ENCODE results near the gene THADA. TPM values are rescaled to one million over a fixed set of nuclear protein-coding genes. Genes with fewer than 3 reads are reported as not detected.

The THADA gene
- total RNA-seq, 1 experiment from 2014 or later = 27.5 TPM

DNA sequence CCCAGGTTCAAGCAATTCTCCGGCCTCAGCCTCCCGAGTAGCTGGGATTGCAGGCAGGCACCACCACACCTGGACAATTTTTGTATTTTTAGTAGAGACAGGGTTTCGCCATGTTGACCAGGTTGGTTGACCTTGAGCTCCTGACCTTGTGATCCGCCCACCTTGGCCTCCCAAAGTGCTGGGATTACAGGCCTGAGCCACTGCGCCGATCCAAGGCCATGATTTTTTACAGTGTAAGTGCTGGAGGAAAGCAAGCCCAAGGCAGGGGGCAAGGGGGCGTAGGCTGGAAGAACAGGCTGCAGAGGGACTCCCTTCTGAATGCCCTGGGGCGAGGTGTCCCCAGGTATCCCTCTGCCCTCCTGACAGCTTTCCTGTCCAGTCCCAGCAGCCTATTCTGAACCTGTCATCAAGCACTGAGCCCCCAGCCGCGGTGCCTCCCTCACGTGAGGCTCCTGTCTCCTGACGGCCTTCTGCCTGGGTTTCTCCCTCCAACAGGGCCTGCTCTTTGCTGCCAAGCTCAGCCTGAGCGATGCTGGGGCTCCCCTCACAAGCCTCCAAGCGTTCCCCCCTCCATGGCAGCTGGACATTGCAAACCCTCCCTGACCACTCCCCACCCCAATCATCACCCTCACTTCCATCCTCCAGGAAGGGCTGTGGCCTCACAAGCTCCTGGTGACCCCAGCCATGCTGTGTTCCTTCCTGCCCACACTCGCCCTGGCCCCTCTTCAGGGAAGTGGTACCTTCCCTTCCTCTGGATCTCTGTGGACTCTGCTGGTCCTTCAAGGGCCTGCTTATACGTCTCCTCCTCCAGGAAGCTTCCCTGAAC, 407.1 kb downstream of the THADA start:
- no peak for TF ChIP-seq NR3C1 (CRISPR knock-in tag; conservative IDR thresholded peaks at IDR 0.05; ENCODE audit: low read depth)
- H3K36me3 Mint-ChIP-seq = no peaks in the 10 kb centered on the region
- no peak for ATAC-seq
- peaks cover 59% of the 10 kb centered on the region for H3K4me1 Mint-ChIP-seq
- H3K9me3 Mint-ChIP-seq = no peaks in the 10 kb centered on the region
- DNase-seq (ENCODE audit: low spot score) = no peak
- ChIA-PET CTCF (interaction anchor here (0.5 to 1.6 kb wide), 5 partner anchors 8 to 49 kb away, joined by 3 to 7 read pairs (median 4); no protein-coding TSS in a partner anchor), POLR2A (interaction anchor here (0.7 kb wide), 1 partner anchor 262 kb away, joined by 3 read pairs; no protein-coding TSS in a partner anchor)
- H3K27ac Mint-ChIP-seq = no peak overlapping the region
- H3K27me3 Mint-ChIP-seq (ENCODE audit: low read depth) = no peaks in the 10 kb centered on the region
- no peak overlapping the region for H3K4me3 Mint-ChIP-seq

DNA sequence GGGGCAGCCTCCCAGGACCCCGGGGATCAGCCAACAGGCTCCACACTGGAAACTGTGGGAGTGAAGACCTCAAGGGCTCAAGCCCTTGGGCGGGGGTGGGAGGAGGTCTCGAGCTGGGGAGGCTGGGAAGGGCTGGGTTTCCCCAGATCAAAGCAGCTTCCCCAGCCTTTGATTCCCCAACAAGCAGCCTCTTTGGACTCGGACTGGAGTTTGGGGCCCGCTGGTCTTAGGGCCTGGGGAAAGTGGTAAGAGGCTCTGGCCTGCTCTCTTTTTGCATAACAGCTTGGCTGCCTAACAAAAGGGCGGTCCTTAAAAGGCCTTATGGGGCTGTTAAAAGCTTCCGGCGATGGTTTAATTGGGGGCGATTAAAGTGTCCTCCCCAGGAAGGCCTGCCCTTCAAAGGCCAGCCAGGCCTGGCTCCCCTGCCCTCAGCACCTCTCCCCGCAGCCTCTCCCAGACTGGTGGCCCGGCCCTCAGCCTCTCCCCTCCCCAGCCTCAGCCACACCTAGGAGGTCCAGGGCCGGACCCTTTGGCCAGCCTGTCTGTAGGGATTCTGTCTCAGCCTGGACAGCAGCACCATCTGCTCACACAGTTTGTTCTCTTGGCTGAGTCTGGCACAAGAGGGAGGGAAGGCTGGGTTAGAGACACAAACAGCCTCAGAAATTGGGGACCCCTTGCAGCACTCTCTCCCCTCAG, 409.0 kb downstream of the THADA start:
- POLR2A ChIA-PET = interaction anchor here (0.6 kb wide), 1 partner anchor 11 kb away, joined by 3 read pairs; no protein-coding TSS in a partner anchor
- H3K9me3 Mint-ChIP-seq = no peaks in the 10 kb centered on the region
- H3K27ac Mint-ChIP-seq = peak overlapping the region; percentile 51
- CTCF ChIA-PET = interaction anchor here (0.7 to 2.8 kb wide), 6 partner anchors 17 to 60 kb away, joined by 3 to 15 read pairs (median 3); partner anchors contain the start of gene ZFP36L2
- TF ChIP-seq, protein P1, sequence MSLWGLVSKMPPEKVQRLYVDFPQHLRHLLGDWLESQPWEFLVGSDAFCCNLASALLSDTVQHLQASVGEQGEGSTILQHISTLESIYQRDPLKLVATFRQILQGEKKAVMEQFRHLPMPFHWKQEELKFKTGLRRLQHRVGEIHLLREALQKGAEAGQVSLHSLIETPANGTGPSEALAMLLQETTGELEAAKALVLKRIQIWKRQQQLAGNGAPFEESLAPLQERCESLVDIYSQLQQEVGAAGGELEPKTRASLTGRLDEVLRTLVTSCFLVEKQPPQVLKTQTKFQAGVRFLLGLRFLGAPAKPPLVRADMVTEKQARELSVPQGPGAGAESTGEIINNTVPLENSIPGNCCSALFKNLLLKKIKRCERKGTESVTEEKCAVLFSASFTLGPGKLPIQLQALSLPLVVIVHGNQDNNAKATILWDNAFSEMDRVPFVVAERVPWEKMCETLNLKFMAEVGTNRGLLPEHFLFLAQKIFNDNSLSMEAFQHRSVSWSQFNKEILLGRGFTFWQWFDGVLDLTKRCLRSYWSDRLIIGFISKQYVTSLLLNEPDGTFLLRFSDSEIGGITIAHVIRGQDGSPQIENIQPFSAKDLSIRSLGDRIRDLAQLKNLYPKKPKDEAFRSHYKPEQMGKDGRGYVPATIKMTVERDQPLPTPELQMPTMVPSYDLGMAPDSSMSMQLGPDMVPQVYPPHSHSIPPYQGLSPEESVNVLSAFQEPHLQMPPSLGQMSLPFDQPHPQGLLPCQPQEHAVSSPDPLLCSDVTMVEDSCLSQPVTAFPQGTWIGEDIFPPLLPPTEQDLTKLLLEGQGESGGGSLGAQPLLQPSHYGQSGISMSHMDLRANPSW (CRISPR knock-in tag; conservative IDR thresholded peaks at IDR 0.05; ENCODE audit: low read depth) = no peak
- TF ChIP-seq FOXP1 (CRISPR knock-in tag; IDR thresholded peaks at IDR 0.05; ENCODE audit: borderline replicate concordance) (0 out of 2 replicates have a peak, but pooled peaks have one; percentile 28), CREB1 (CRISPR knock-in tag; IDR thresholded peaks at IDR 0.05) (no peak), ETV6 (CRISPR knock-in tag; IDR thresholded peaks at IDR 0.05) (0 out of 2 replicates have a peak, but pooled peaks have one; percentile 40)
- TF ChIP-seq, protein P2, sequence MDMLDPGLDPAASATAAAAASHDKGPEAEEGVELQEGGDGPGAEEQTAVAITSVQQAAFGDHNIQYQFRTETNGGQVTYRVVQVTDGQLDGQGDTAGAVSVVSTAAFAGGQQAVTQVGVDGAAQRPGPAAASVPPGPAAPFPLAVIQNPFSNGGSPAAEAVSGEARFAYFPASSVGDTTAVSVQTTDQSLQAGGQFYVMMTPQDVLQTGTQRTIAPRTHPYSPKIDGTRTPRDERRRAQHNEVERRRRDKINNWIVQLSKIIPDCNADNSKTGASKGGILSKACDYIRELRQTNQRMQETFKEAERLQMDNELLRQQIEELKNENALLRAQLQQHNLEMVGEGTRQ (CRISPR knock-in tag; IDR thresholded peaks at IDR 0.05) = no peak
- no peaks in the 10 kb centered on the region for H3K27me3 Mint-ChIP-seq (ENCODE audit: low read depth)
- DNase-seq (ENCODE audit: low spot score) (peak; percentile 45), ATAC-seq (peak; percentile 75)
- peaks cover 55% of the 10 kb centered on the region for H3K4me1 Mint-ChIP-seq
- no peaks in the 10 kb centered on the region for H3K36me3 Mint-ChIP-seq
- H3K4me3 Mint-ChIP-seq = no peak overlapping the region

DNA sequence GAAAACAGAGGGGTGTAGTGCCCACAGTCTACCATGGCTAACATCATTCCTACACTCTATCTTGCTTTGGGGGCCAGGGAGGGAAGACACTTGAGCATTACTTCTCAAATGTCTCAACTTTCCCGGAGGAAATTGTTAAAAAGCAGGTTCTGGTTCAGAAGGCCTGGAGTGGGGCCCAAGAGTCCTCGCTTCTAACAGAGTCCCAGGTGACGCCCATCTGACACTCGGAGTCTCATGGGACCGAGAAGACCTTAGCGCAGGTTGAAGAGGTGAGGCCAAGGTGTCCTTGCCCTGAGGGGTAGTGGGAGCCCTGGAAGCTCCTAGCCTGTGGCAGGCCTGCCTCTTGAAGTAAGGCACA, 409.5 kb downstream of the THADA start:
- Mint-ChIP-seq H3K36me3 (no peaks in the 10 kb centered on the region), H3K27me3 (ENCODE audit: low read depth) (no peaks in the 10 kb centered on the region), H3K4me1 (peaks cover 56% of the 10 kb centered on the region), H3K9me3 (no peaks in the 10 kb centered on the region), H3K27ac (no peak overlapping the region), H3K4me3 (no peak overlapping the region)
- ChIA-PET CTCF (interaction anchor here (0.7 to 2.8 kb wide), 3 partner anchors 17 to 42 kb away, joined by 3 to 15 read pairs (median 13); partner anchors contain the start of gene ZFP36L2), POLR2A (no interaction called here)
- DNase-seq (ENCODE audit: low spot score) = no peak
- TF ChIP-seq, protein P3, sequence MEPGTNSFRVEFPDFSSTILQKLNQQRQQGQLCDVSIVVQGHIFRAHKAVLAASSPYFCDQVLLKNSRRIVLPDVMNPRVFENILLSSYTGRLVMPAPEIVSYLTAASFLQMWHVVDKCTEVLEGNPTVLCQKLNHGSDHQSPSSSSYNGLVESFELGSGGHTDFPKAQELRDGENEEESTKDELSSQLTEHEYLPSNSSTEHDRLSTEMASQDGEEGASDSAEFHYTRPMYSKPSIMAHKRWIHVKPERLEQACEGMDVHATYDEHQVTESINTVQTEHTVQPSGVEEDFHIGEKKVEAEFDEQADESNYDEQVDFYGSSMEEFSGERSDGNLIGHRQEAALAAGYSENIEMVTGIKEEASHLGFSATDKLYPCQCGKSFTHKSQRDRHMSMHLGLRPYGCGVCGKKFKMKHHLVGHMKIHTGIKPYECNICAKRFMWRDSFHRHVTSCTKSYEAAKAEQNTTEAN (CRISPR knock-in tag; IDR thresholded peaks at IDR 0.05) = no peak
- TF ChIP-seq, protein P4, sequence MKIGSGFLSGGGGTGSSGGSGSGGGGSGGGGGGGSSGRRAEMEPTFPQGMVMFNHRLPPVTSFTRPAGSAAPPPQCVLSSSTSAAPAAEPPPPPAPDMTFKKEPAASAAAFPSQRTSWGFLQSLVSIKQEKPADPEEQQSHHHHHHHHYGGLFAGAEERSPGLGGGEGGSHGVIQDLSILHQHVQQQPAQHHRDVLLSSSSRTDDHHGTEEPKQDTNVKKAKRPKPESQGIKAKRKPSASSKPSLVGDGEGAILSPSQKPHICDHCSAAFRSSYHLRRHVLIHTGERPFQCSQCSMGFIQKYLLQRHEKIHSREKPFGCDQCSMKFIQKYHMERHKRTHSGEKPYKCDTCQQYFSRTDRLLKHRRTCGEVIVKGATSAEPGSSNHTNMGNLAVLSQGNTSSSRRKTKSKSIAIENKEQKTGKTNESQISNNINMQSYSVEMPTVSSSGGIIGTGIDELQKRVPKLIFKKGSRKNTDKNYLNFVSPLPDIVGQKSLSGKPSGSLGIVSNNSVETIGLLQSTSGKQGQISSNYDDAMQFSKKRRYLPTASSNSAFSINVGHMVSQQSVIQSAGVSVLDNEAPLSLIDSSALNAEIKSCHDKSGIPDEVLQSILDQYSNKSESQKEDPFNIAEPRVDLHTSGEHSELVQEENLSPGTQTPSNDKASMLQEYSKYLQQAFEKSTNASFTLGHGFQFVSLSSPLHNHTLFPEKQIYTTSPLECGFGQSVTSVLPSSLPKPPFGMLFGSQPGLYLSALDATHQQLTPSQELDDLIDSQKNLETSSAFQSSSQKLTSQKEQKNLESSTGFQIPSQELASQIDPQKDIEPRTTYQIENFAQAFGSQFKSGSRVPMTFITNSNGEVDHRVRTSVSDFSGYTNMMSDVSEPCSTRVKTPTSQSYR (CRISPR knock-in tag; IDR thresholded peaks at IDR 0.05) = no peak
- TF ChIP-seq EMX1 (CRISPR knock-in tag; IDR thresholded peaks at IDR 0.05) (no peak), MXD4 (CRISPR knock-in tag; IDR thresholded peaks at IDR 0.05; ENCODE audit: borderline replicate concordance) (no peak), NFYB (CRISPR knock-in tag; conservative IDR thresholded peaks at IDR 0.05; ENCODE audit: low read depth) (no peak), CREM (CRISPR knock-in tag; IDR thresholded peaks at IDR 0.05) (no peak), CREB1 (CRISPR knock-in tag; IDR thresholded peaks at IDR 0.05) (no peak), ZNF219 (CRISPR knock-in tag; IDR thresholded peaks at IDR 0.05; ENCODE audit: borderline replicate concordance) (no peak), ZNF671 (CRISPR knock-in tag; IDR thresholded peaks at IDR 0.05) (no peak)
- TF ChIP-seq, protein P5, sequence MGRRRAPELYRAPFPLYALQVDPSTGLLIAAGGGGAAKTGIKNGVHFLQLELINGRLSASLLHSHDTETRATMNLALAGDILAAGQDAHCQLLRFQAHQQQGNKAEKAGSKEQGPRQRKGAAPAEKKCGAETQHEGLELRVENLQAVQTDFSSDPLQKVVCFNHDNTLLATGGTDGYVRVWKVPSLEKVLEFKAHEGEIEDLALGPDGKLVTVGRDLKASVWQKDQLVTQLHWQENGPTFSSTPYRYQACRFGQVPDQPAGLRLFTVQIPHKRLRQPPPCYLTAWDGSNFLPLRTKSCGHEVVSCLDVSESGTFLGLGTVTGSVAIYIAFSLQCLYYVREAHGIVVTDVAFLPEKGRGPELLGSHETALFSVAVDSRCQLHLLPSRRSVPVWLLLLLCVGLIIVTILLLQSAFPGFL (CRISPR knock-in tag; IDR thresholded peaks at IDR 0.05; ENCODE audit: borderline replicate concordance) = no peak
- TF ChIP-seq, protein P2 (CRISPR knock-in tag; IDR thresholded peaks at IDR 0.05) = no peak
- TF ChIP-seq, protein P6, sequence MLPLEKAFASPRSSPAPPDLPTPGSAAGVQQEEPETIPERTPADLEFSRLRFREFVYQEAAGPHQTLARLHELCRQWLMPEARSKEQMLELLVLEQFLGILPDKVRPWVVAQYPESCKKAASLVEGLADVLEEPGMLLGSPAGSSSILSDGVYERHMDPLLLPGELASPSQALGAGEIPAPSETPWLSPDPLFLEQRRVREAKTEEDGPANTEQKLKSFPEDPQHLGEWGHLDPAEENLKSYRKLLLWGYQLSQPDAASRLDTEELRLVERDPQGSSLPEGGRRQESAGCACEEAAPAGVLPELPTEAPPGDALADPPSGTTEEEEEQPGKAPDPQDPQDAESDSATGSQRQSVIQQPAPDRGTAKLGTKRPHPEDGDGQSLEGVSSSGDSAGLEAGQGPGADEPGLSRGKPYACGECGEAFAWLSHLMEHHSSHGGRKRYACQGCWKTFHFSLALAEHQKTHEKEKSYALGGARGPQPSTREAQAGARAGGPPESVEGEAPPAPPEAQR (CRISPR knock-in tag; IDR thresholded peaks at IDR 0.05) = no peak
- ATAC-seq = no peak
